Activated CD8-positive, alpha-beta T cell treated with anti-CD3 and anti-CD28 coated beads for 36 hours (primary cell): ENCODE measurements around the gene SPECC1. TPM values are rescaled to one million over a fixed set of nuclear protein-coding genes. Genes with fewer than 3 reads are reported as not detected.

Experiments used
- ATAC-seq: fragments of 200-7000 bp; cut with Tn5 transposase; one replicate; pipeline ENCODE4 v1.10.0; 2021; ENCODE audit warnings: mild to moderate bottlenecking, moderate library complexity
- CTCF ChIA-PET: fragments of 350-600 bp; sonication (Branson Sonifier 250); formaldehyde crosslinking; loops from one replicate; lab custom pipeline; 2021; ENCODE audit warnings: antibody characterized with exemption; lab: Charles Lee
- POLR2A ChIA-PET: fragments of 350-600 bp; sonication (Branson Sonifier 250); formaldehyde crosslinking; loops from one replicate; lab custom pipeline; 2021; ENCODE audit warnings: antibody characterized with exemption; lab: Charles Lee
- DNase-seq: peaks from one replicate; pipeline ENCODE4 v3.0.0-alpha.2; 2020
- H3K27ac Mint-ChIP-seq: one replicate; pipeline ENCODE4 v1.8.0; 2021; ENCODE audit warnings: mild to moderate bottlenecking, mixed read lengths
- H3K27me3 Mint-ChIP-seq: one replicate; pipeline ENCODE4 v1.8.0; 2021; ENCODE audit warnings: mixed read lengths
- H3K36me3 Mint-ChIP-seq: one replicate; pipeline ENCODE4 v1.8.0; 2021; ENCODE audit warnings: low read depth, mixed read lengths
- H3K4me1 Mint-ChIP-seq: one replicate; pipeline ENCODE4 v1.8.0; 2021; ENCODE audit warnings: low read depth, mixed read lengths
- H3K4me3 Mint-ChIP-seq: one replicate; pipeline ENCODE4 v1.8.0; 2021; ENCODE audit warnings: mild to moderate bottlenecking, moderate library complexity, mixed read lengths
- H3K9me3 Mint-ChIP-seq: one replicate; pipeline ENCODE4 v1.8.0; 2021; ENCODE audit warnings: mixed read lengths
- CTCF ChIP-seq: fragments of 200-600 bp; IDR thresholded peaks from one replicate; pipeline ENCODE4 v1.8.0; 2022; ENCODE audit warnings: antibody characterized with exemption, mild to moderate bottlenecking
- intact Hi-C: fragments of 100-400 bp; cut with micrococcal nuclease; formaldehyde crosslinking; loops from one replicate; pipeline ENCODE4 v1.10.0; 2022
- total RNA-seq, 2 experiments: library from RNA; stranded (reverse); gene quantifications; one replicate each; pipeline ENCODE4 v1.2.3, GENCODE V29; 2021

Gene SPECC1
- total RNA-seq, 2 experiments from 2014 or later: 9.9 to 10.3 TPM

DNA sequence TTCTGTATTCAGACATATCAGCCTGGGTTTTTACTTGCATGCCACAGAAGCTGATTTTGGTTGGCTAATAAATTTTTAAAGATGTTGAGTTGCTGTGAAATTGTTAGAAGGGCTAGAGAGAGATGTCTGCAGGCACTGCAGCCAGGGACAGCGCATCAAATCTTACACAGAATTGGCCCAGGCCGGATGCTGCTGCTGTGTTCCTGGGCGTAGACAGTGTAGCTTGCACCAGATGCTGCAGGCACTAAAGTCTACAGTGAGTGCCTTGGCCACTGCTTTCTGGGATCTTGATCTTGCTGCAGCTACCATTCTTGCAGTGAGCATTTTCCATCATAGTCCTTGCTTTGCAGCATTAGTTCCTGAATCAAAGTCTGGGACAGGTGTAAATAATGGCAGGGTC lies 169.9 kb downstream of the SPECC1 start:
- no peak overlapping the region for H3K27ac Mint-ChIP-seq
- no peak for TF ChIP-seq CTCF
- H3K4me1 Mint-ChIP-seq: no peaks in the 10 kb centered on the region
- DNase-seq (no peak), ATAC-seq (no peak)
- no peaks in the 10 kb centered on the region for H3K36me3 Mint-ChIP-seq
- H3K27me3 Mint-ChIP-seq: peaks cover 3% of the 10 kb centered on the region
- no peak overlapping the region for H3K4me3 Mint-ChIP-seq
- ChIA-PET POLR2A (no interaction called here), CTCF (interaction anchor here (0.7 kb wide), 1 partner anchor 11 kb away, joined by 3 read pairs; no protein-coding TSS in a partner anchor)
- no peaks in the 10 kb centered on the region for H3K9me3 Mint-ChIP-seq
- intact Hi-C loops: no loop called here

- POLR2A ChIA-PET: no interaction called here
- no peak overlapping the region for H3K27ac Mint-ChIP-seq
- CTCF ChIA-PET: no interaction called here
- H3K9me3 Mint-ChIP-seq: no peaks in the 10 kb centered on the region
- no peak for TF ChIP-seq CTCF
- intact Hi-C loops: no loop called here
- H3K4me1 Mint-ChIP-seq: no peaks in the 10 kb centered on the region
- ATAC-seq: no peak
- peaks cover 3% of the 10 kb centered on the region for H3K27me3 Mint-ChIP-seq
- no peak overlapping the region for H3K4me3 Mint-ChIP-seq
- H3K36me3 Mint-ChIP-seq: no peaks in the 10 kb centered on the region
- no peak for DNase-seq
Observed at GRCh38 chr17:20180661-20181060, 171.5 kb downstream of the SPECC1 start.

- DNase-seq (no peak), ATAC-seq (no peak)
- Mint-ChIP-seq H3K4me3 (no peak overlapping the region), H3K36me3 (no peaks in the 10 kb centered on the region), H3K4me1 (no peaks in the 10 kb centered on the region), H3K27ac (no peak overlapping the region), H3K9me3 (no peaks in the 10 kb centered on the region), H3K27me3 (no peaks in the 10 kb centered on the region)
- TF ChIP-seq CTCF: no peak
- intact Hi-C loops: no loop called here
- POLR2A ChIA-PET: interaction anchor here (0.9 kb wide), 1 partner anchor 26 kb away, joined by 4 read pairs; no protein-coding TSS in a partner anchor
- CTCF ChIA-PET: no interaction called here
Observed at GRCh38 chr17:20184181-20184580, 175.0 kb downstream of the SPECC1 start.

DNA sequence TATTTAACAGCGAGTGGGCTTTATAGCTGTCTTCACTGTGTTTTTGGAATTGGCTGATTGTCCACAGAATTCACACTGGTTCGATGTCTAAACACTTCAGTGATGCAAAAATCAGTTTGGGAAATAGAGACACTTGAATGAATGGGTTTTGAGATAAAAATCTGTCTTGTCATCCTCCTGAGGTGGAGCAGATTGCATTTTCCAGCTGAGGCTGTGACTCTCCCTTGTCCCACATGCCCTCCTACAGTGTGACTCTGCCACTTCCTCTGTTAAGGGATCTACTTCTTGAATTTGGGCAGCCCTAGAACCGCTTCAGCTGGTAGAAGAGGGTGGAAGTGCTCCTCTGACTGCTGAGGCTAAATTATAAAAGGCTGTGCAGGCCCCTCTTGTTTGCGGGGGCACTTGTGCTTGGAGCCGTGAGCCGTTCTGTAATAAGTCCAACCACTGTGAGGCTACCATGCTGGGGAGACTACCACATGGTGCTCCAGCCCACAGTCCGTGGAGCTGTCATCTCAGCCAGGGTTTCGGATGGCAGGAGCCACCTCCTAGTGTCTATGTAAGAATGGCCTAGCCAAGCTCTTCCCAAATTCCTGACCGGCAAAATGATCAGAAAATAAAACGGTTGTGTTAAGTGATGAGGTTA lies 175.9 kb downstream of the SPECC1 start:
- peaks cover 3% of the 10 kb centered on the region for H3K4me1 Mint-ChIP-seq
- H3K9me3 Mint-ChIP-seq: no peaks in the 10 kb centered on the region
- H3K4me3 Mint-ChIP-seq: no peak overlapping the region
- intact Hi-C loops: no loop called here
- no peaks in the 10 kb centered on the region for H3K27me3 Mint-ChIP-seq
- TF ChIP-seq CTCF: no peak
- CTCF ChIA-PET: no interaction called here
- H3K27ac Mint-ChIP-seq: no peak overlapping the region
- H3K36me3 Mint-ChIP-seq: no peaks in the 10 kb centered on the region
- POLR2A ChIA-PET: interaction anchor here (0.9 kb wide), 1 partner anchor 25 kb away, joined by 4 read pairs; no protein-coding TSS in a partner anchor
- ATAC-seq: no peak
- DNase-seq: no peak

DNA sequence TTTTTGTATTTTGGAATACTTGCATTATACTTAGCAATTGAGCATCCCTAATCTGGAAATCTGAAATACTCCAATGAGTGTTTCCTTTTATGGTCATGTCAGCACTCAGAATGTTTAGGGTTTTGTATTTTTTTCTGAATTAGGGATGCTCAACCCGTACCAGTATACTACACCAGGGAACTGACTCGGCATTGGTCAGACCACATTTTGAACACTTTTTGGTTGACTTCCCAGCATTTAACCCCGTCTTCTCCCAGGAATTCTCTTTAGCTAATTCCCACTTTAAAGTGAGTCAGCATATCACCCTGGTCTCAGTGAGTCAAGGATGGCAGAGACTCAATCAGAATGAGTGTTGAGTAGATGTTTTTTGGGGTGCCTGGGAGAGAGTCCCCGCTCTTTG lies 177.9 kb downstream of the SPECC1 start:
- ChIA-PET CTCF (no interaction called here), POLR2A (no interaction called here)
- ATAC-seq: no peak
- Mint-ChIP-seq H3K27ac (no peak overlapping the region), H3K27me3 (no peaks in the 10 kb centered on the region), H3K4me1 (peaks cover 3% of the 10 kb centered on the region), H3K4me3 (no peak overlapping the region), H3K9me3 (no peaks in the 10 kb centered on the region), H3K36me3 (no peaks in the 10 kb centered on the region)
- no peak for DNase-seq
- no peak for TF ChIP-seq CTCF
- intact Hi-C loops: no loop called here
